DND-41 (cell line): Measurements from ENCODE around the gene CR1L.
"Not testable (repeated sequence)": the region's sequence is repeated elsewhere in the genome, so short reads cannot be mapped to it uniquely, and the experiment has no call there.

Source experiments
- ATAC-seq: fragments of 200-7000 bp; cut with Tn5 transposase; 3 replicates; pipeline ENCODE4 v1.9.1; 2021; ENCODE audit warnings: low read depth; ENCODE audit not compliant: insufficient read depth
- DNase-seq: peaks from one replicate; pipeline ENCODE4 v3.0.0-alpha.2; 2020
- H2AFZ ChIP-seq: 2 replicates; pipeline ENCODE4 v1.6.0; 2012; ENCODE audit warnings: low read depth, low read length
- H3K27ac ChIP-seq: 2 replicates; pipeline ENCODE4 v1.5.1; 2012; ENCODE audit warnings: low read length, inconsistent platforms
- H3K27me3 ChIP-seq: fragments of 200-600 bp; sonication (generic); 2 replicates; pipeline ENCODE4 v1.6.0; 2012; ENCODE audit warnings: low read length, mild to moderate bottlenecking, inconsistent platforms; ENCODE audit not compliant: insufficient read depth, poor library complexity
- H3K36me3 ChIP-seq: 2 replicates; pipeline ENCODE4 v1.5.1; 2012; ENCODE audit warnings: low read length, inconsistent platforms; ENCODE audit not compliant: insufficient read depth
- H3K4me1 ChIP-seq: 2 replicates; pipeline ENCODE4 v1.5.1; 2012; ENCODE audit warnings: mild to moderate bottlenecking, low read length; ENCODE audit not compliant: insufficient read depth
- H3K4me2 ChIP-seq: 2 replicates; pipeline ENCODE4 v1.6.0; 2012; ENCODE audit warnings: mild to moderate bottlenecking, moderate library complexity, low read length, inconsistent platforms; ENCODE audit not compliant: insufficient read depth
- H3K4me3 ChIP-seq, 2 experiments: fragments of 200-600 bp in 1 of 2; shearing (Covaris generic) in 1 of 2; 2 replicates each; pipeline ENCODE4 v1.5.1; 2012 to 2016; ENCODE audit warnings: inconsistent platforms in 2 of 2, low read length in 2 of 2, mild to moderate bottlenecking in 2 of 2, low read depth in 1 of 2, moderate library complexity in 1 of 2
- H3K79me2 ChIP-seq: 2 replicates; pipeline ENCODE4 v1.6.0; 2012; ENCODE audit warnings: low read length, inconsistent platforms; ENCODE audit not compliant: insufficient read depth
- H3K9ac ChIP-seq: 2 replicates; pipeline ENCODE4 v1.6.0; 2012; ENCODE audit warnings: low read depth, mild to moderate bottlenecking, inconsistent platforms, low read length, moderate library complexity
- H3K9me3 ChIP-seq: 2 replicates; pipeline ENCODE4 v1.5.1; 2012; ENCODE audit warnings: low read length, moderate library complexity, mild to moderate bottlenecking, inconsistent platforms; ENCODE audit not compliant: insufficient read depth, severe bottlenecking
- H4K20me1 ChIP-seq: 2 replicates; pipeline ENCODE4 v1.6.0; 2012; ENCODE audit warnings: low read length; ENCODE audit not compliant: insufficient read depth
- EZH2 ChIP-seq: IDR thresholded peaks from 3 replicates; pipeline ENCODE4 v1.6.1; 2012; ENCODE audit warnings: borderline replicate concordance, low read depth, mild to moderate bottlenecking, moderate library complexity, low read length, inconsistent platforms; ENCODE audit not compliant: severe bottlenecking
- TF ChIP-seq, protein P1 (sequence below): IDR thresholded peaks from 2 replicates; pipeline ENCODE4 v1.5.1; 2012; ENCODE audit warnings: borderline replicate concordance, low read length, moderate library complexity, mild to moderate bottlenecking; ENCODE audit not compliant: poor library complexity, severe bottlenecking; ENCODE audit errors: extremely low read depth

The CR1L gene

GRCh38 chr1:207691010-207691409, 46.1 kb downstream of the CR1L start:
- Histone ChIP-seq H3K9ac (no peak overlapping the region), H3K4me2 (no peak overlapping the region), H3K27ac (no peak overlapping the region), H3K9me3 (no peaks in the 10 kb centered on the region), H3K36me3 (no peaks in the 10 kb centered on the region), H4K20me1 (no peaks in the 10 kb centered on the region), H3K27me3 (peaks cover 9% of the 10 kb centered on the region), H3K4me1 (no peaks in the 10 kb centered on the region), H3K4me3 (no peak overlapping the region), H3K79me2 (no peaks in the 10 kb centered on the region), H2AFZ (no peak overlapping the region)
- ATAC-seq: no peak
- TF ChIP-seq, protein P1, sequence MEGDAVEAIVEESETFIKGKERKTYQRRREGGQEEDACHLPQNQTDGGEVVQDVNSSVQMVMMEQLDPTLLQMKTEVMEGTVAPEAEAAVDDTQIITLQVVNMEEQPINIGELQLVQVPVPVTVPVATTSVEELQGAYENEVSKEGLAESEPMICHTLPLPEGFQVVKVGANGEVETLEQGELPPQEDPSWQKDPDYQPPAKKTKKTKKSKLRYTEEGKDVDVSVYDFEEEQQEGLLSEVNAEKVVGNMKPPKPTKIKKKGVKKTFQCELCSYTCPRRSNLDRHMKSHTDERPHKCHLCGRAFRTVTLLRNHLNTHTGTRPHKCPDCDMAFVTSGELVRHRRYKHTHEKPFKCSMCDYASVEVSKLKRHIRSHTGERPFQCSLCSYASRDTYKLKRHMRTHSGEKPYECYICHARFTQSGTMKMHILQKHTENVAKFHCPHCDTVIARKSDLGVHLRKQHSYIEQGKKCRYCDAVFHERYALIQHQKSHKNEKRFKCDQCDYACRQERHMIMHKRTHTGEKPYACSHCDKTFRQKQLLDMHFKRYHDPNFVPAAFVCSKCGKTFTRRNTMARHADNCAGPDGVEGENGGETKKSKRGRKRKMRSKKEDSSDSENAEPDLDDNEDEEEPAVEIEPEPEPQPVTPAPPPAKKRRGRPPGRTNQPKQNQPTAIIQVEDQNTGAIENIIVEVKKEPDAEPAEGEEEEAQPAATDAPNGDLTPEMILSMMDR: no peak
- no peak for TF ChIP-seq EZH2
- no peak for DNase-seq

DNA sequence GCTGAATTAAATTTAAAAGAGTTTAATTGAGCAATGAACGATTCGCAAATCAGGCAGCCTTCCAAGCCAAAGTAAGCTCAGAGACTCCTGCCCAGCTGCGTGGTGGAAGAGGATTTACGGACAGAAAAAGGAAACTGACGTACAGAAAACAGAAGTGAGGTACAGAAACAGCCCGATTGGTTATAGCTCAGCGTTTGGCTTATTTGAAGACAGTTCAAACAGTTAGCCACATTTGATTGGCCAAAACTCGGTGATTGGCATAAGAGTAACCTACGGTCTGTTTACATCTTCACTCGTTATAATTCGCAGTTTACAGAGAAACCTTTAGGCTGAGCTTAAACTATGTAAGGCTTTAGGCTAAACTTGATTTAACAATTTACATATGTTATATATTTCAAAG, 46.9 kb downstream of the CR1L start:
- no peak for DNase-seq

DNA sequence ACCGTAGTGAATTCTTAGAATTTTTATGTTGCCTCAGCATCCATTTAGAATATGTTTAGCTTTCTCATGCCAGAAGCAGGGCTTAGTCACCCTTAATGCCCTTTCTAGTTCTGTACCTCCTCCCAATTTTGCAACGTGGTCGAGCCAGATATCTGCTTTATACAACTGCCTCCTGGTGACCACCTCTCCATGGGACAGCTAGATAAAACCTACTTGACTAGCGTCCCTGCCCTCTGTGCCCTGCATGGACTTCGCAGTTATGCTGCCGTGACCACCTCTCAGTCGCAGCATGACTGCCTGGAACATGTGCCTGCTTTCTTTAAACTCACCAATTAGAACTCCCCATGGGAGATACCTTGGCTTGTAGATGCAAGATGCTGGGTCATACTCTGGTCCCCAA, 47.4 kb downstream of the CR1L start:
- H3K27me3 ChIP-seq, H3K36me3 ChIP-seq, H3K9me3 ChIP-seq, ATAC-seq, H3K4me1 ChIP-seq, H3K9ac ChIP-seq, H3K4me3 ChIP-seq, H3K79me2 ChIP-seq, H3K4me2 ChIP-seq, H4K20me1 ChIP-seq, H2AFZ ChIP-seq, H3K27ac ChIP-seq, DNase-seq: not testable (repeated sequence)

More for the DNA sequence above, 46.9 kb downstream of the CR1L start:
- no peak overlapping the region for H3K9ac ChIP-seq
- TF ChIP-seq, protein P1: no peak
- TF ChIP-seq EZH2: no peak
- no peaks in the 10 kb centered on the region for H3K4me1 ChIP-seq
- ATAC-seq: no peak
- no peak overlapping the region for H3K4me2 ChIP-seq
- no peak overlapping the region for H3K4me3 ChIP-seq
- no peaks in the 10 kb centered on the region for H3K79me2 ChIP-seq
- no peaks in the 10 kb centered on the region for H3K36me3 ChIP-seq
- no peak overlapping the region for H3K27ac ChIP-seq
- H4K20me1 ChIP-seq: no peaks in the 10 kb centered on the region
- H3K9me3 ChIP-seq: no peaks in the 10 kb centered on the region
- H2AFZ ChIP-seq: no peak overlapping the region
- peaks cover 9% of the 10 kb centered on the region for H3K27me3 ChIP-seq

GRCh38 chr1:207695891-207696290, 51.0 kb downstream of the CR1L start:
- no peaks in the 10 kb centered on the region for H3K4me1 ChIP-seq
- H4K20me1 ChIP-seq: no peaks in the 10 kb centered on the region
- ATAC-seq (no peak), DNase-seq (no peak)
- no peak overlapping the region for H3K9ac ChIP-seq
- no peaks in the 10 kb centered on the region for H3K36me3 ChIP-seq
- no peak overlapping the region for H3K27ac ChIP-seq
- no peak overlapping the region for H3K4me2 ChIP-seq
- no peaks in the 10 kb centered on the region for H3K9me3 ChIP-seq
- H2AFZ ChIP-seq: no peak overlapping the region
- peaks cover 9% of the 10 kb centered on the region for H3K27me3 ChIP-seq
- H3K4me3 ChIP-seq: no peak overlapping the region
- TF ChIP-seq EZH2: no peak
- TF ChIP-seq, protein P1: no peak
- H3K79me2 ChIP-seq: no peaks in the 10 kb centered on the region
